Fibroblast of skin of scalp (primary cell): ENCODE results near the gene SEPTIN1.
"Not testable (repeated sequence)": the region's sequence is repeated elsewhere in the genome, so short reads cannot be mapped to it uniquely, and the experiment has no call there.

Experiments
- DNase-seq: peaks from one replicate; pipeline ENCODE4 v3.0.0-alpha.2; 2013

Gene SEPTIN1

DNA sequence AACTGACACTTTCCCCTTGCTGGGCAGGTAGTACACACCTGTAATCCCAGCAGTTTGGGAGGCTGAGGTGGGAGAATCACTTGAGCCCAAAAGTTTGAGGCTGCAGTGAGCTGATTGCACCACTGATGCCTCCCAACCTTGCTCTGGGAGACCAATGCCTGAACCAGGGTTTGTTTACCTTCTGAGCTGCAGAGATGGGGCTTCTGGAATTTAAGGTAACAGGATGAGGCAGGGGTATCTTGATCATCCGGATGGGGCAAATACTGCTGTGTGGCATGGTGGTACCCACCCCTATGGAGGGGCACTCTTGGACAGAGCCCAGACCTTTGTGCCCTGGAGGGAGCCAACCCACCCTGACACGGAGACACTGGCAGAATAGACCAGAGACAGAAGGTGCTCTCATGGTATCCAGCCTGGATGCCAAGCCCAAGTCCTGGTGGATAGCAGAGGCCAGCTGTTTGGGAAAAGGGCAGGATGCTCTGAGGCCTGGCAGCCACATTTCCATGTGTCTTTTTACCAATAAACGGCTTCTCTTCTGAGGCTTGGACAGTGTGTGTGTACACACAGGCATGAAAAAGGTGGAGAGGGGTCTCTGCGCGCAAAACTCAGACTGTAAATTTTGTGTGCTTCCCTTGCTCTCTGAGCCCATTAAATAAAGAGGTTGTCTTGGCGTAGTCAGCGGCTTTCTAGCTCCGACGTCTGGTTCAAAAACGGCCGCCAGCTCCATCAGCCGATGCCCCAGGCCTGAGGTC is 17.2 kb upstream of the SEPTIN1 start:
- peak; percentile 1 for DNase-seq

DNA sequence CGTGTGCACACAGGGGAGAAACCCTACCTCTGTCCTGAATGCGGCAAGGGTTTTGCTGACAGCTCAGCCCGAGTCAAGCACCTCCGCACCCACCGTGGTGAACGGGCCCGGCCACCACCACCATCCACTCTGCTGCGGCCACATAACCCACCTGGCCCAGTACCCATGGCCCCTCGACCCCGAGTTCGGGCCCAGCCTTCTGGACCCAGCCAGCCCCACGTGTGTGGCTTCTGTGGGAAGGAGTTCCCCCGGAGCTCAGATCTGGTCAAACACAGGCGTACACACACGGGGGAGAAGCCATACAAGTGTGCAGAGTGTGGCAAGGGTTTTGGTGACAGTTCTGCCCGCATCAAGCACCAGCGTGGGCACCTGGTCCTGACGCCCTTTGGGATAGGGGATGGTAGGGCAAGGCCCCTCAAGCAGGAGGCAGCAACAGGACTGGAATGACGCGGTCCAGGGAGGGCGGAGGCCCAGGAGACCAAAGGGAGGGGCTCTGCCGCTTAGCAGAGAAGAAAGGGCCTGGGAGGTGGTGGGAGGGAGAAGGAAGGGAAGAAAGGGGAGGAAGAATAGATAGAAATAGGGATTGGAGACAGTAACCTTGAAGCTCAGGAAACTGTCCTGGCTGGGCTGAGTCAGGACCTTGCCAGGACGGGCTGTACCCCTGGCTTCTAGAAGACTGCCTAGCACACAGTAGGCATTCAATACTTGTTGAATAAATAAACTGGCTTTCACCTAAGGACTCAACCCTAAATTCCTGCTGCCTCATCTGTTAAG is 16.5 kb upstream of the SEPTIN1 start:
- DNase-seq: no peak

DNA sequence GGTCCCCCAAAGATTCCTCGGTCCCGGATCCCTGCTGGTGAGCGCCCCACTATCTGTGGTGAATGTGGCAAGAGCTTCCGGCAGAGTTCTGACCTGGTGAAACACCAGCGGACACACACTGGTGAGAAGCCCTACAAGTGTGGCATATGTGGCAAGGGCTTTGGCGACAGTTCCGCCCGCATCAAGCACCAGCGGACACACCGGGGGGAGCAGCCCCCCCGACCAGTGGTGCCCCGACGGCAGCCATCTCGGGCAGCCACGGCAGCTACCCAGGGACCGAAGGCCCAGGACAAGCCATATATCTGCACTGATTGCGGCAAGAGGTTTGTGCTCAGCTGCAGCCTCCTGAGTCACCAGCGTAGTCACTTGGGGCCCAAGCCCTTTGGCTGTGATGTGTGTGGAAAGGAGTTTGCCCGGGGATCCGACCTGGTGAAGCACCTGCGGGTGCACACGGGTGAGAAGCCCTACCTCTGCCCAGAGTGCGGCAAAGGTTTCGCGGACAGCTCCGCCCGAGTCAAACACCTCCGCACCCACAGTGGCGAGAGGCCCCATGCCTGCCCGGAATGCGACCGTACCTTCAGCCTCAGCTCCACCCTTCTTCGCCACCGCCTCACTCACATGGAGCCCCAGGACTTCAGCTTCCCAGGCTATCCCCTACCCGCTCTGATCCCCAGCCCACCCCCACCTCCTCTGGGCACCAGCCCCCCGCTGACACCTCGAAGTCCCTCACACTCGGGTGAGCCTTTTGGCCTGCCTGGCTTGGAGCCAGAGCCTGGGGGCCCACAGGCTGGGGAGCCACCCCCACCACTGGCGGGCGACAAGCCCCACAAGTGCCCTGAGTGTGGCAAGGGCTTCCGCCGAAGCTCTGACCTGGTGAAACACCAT is 15.7 kb upstream of the SEPTIN1 start:
- no peak for DNase-seq

DNA sequence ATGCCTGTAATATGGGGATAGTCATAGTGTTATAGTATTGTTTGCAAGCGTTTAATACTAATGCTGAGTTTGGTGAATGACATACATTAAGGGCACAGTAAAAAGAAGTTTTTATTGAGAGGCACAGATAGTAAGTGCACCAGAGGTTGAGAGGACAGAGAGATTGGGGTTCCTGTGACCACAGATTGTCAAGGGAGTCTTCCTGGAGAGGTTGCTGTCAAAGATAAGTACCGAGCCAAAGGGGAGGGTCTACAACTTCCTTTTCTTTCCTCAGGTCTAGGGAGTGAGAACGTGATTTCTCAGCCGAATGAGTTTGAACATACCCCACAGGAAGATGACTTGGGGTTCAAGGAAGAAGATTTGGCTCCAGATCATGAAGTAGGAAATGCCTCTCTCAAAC is 14.7 kb upstream of the SEPTIN1 start:
- DNase-seq: no peak

DNA sequence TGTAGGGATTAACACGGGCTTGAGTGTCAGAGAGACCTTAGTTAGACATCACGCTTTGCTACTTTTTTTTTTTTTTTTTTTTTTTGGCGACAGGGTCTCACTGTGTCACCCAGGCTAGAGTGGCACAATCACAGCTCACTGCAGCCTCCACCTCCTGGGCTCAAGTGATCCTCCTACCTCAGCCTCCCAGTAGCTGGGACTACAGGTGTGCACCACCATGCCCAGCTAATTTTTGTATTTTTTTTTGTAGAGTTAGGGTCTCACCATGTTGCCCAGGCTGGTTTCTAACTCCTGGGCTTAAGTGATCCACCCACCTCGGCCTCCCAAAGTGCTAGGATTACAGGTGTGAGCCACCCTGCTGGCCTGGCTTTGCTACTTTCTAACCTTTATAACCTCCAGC is 14.3 kb upstream of the SEPTIN1 start:
- DNase-seq: not testable (repeated sequence)

DNA sequence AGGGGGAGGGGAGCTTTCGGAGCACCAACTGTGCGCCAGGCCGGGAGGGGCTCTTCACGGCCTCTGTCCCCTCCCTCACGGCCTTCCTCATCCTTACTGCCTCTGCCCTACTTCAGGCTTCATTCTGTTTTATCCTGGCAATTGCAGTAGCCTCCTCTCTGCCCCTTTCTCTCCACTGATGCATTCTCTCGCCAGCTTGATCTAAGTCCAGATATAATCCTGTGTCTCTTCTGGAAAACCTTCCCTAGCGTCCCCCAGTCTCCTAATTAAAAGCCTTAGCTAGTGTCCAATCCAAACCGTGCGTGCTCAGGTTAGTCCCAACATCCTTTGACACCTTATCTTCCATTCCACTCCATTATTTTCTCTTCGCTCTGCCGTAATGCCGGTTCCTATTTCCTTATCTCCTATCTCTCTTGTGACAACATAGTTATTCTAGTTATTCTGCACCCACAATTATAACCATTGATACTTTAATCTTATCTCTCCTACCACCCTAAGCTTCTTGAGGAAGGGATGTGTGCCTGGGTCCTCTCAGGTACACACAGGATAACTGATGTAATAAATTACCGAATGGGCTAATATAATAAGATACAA is 13.7 kb upstream of the SEPTIN1 start:
- peak; percentile 26 for DNase-seq

DNA sequence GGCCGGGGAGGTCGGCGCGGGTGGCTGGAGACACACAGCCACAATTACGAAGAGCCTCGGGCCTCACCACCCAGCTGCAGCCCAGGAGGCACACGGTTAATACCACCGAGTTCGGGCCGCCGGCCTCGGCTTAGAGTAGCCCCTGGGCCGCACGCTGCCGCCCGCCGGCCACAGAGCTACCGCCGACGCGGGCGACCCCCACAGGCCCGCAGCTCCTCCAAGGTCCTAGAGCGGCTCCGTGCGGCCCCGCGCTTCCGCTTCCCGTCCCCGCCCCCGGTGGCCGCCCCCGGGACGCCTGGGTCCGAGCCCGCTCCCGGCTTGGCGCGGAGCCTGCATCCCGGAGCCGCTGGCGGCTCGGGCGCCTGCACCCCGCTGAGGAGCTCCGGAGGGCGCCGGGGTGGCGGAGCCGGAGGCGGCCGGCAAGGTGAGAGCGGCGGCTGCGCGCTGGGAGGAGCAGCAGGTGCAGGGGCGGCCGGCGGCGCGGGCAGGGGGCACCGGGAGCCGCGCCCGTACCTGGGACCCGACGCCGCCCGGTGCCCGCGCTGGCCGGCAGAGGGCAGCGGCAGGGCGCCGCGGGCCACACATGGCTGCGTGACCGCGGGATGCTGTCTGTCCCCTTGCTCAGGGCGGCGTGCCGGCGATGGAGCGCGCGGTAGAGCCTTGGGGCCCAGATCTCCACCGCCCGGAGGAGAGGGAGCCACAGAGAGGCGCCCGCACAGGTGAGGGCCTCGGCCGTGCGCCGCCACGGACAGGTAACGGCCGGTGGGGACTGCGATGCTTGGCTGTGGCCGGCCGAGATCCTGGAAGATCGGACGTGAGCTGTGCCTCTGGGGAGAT is 13.0 kb upstream of the SEPTIN1 start, which contains the start of gene ZNF48:
TSS of gene ZNF48 (plus strand) at position 266 of the 837 bp plus-strand sequence. CDS start at position 641, 375 bp downstream.
- peak; percentile 90 for DNase-seq

DNA sequence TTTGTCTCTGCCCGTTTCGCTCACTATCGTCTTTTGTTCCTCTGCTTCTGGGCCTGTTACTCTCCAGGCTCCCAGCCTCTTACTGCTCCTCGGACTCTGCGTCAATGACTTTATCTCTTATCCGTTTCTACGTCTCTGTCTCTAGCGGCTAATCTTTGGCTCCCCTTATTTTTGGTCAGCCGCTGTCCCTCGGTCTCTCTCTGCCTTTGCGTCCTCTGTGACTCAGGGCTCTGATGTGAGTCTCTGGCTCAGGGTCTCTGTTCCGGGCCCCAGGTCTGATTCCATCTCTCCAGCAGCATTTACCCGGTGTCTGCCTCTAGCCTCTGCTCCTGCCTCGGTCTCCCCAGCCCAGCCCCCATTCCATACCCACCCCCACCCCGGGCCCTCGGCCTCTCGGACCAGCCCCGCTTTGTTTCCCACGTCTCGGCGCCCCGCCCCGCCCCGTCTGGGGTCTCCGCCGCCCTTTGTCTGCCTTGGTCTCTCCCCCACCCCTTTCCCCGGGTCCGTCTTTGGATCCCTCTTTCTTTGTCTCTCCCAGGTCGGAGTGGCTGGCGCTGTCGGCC is 12.3 kb upstream of the SEPTIN1 start:
- DNase-seq: peak; percentile 20

DNA sequence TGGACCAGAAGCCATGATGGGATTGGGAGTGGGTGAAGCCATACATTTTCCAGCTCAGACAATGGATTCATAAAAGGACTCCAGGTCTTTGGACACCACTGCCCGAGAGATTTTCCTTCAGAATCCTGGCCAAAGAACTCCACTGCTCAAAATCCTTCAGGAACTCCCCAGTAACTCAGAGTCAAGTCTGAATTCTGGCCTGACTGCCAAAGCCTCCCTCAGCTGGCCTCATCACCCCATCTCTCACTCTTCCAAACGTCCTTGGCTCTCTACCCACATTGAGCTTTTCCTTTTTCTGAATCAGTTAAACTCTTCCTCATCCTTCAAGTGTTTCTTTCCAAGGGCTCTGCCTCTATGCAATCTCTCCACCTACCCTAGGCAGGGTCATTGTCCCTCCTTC is 1.2 kb upstream of the SEPTIN1 start:
- no peak for DNase-seq

DNA sequence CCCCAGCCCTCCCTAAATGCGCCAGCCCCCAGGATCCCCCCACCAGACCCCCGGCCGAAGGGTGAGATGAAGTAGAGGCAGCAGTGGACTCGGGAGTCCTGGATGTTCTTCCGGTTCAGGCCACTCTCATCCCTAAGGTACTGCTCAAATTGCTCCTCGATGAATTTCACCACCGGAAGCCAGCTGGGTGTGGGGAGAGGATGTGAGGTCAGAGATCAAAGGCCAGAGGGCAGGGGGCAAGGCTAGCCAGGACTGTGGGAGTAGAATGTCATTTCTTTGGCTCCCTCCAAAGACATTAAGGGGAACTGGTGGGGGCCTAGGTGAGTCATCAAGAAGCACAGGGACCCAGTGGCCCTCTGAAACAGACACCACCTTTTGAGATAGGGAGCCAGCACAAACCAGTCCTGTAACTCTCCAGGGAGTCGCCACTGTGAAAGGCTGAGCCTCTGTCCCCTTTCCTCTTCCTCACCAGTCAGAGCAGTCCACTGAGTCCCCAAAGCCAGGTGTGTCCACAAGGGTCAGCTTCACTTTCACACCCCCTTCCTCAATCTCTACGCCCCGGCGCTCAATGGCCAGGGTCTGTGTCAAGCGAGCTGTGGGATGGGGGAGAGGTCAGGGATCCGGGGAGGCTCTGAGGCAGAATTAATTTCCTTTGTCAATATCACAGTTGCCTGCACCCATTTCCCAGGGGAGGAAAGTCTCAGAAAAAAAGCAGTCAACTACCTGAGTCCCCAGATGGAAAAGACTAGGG is 895 bp downstream of the SEPTIN1 start:
- DNase-seq: no peak

DNA sequence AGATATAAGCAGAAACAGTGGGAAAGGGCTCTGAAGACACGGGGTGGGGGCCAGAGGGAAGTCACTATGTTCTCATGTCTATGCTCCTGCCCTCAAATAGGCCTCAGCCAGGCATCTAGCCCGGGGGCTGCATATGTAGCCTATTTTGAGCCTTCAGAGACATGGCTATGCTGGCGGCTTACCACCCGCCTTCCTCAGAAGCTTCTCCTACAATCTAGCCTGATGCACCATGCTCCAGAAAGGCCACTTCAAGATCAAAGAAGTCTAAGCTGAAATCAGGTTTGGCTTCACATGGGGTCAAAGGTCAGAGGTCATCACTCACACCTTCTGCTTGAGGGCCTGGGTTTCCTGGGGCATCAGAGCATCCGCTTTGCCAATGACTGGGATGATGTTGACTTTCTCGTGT is 1.6 kb downstream of the SEPTIN1 start:
- no peak for DNase-seq

DNA sequence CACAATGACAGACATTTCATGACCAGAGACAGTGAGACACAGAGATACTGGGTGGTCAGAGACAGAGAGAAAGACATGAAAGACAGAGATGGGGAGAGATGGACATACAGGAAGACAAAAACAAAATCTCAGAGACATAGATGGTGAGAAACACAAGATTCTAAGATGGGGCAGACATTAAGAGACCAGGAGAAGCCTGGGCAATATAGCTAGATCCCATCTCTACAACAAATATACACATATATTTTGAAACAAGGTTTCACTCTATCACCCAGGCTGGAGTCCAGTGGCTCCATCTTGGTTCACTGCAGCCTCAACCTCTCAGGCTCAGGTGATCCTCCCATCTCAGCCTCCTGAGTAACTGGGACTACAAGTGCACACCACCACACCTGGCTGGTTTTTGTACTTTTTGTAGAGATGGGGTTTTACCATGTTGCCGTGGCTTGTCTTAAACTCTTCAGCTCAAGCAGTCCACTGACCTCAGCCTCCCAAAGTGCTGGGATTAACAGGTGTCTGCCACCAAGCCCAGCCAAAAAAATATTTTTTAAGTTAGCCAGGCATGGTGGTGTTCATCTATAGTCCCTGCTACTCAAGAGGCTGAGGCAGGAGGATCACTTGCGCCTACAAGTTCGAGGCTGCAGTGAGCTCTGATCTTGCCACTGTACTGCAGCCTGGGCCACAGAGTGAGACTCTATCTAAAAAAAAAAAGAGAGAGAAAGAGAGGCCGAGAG is 2.1 kb downstream of the SEPTIN1 start:
- no peak for DNase-seq

DNA sequence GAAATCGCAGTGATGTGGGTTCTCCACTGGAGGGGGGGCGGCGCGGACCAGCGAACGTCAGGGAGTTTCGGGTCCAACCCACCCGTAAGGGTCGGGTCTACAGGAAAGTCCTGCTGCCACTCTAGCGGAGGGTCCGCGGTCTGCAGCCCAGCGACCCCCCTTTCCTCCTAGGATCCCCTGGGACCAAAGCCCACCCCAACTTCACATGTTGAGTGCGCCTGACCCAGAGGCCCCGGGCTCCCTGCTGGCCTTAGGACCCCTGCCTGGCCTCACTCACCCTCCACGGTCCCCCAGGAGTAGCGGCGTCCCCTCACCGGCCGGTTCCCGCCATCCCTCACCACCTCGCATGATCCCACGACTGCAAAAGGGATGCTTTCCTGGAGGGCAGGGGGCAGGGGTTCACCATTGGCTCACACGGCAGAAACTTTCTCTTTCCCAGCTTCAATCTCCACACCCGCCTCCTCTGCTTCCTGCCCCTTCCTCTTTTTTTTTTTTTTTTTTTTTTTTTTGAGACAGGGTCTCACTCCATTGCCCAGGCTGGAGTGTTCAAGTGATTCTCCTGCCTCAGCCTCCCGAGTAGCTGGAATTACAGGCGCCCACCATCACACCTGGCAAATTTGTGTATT is 3.1 kb downstream of the SEPTIN1 start:
- DNase-seq: no peak

DNA sequence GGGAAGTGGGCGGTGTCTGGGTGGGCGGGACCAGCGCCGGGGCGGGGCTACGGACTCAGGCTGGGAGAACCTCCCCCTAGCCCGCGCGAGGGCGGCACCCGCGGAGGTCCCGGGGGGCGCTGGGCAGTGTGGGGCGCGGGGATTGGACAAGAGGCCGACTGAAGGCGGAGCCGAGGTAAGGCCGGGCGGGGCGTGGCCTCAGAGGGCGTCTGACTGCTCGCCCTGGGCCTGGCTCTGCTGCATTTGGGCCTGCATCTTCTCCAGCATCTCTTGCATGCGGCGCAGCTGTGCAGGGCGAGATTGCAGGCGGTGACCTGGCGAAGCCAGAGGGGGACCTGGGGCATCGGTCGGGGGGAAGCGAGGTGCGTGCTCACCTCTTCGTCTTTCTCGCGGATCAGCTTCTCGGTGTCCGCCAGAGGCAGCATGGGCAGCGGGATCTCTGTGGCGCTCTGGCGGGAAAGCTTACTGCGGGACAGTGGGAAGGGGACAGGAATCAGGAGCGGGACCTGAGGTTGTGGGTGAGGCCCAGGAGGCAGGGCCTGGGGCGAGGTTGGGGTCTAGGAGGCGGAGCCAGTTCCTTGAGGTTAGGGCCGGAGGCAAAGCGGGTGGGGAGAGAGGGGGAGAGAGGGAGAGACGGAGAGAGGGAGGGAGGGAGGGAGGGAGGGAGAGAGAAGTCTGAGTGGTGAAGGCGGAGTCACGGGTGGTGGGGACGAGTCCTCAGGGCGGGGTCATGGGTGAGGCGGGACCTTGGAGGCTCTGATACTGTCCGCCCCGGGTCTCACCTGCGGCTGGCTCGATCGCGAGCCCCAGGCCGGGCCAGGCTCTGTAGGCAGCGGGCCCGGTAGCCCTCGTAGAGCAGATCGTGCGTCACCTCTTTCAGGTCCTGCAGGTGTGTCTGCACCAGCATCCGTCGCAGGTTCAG is 3.9 kb downstream of the SEPTIN1 start:
- peak; percentile 99 for DNase-seq

DNA sequence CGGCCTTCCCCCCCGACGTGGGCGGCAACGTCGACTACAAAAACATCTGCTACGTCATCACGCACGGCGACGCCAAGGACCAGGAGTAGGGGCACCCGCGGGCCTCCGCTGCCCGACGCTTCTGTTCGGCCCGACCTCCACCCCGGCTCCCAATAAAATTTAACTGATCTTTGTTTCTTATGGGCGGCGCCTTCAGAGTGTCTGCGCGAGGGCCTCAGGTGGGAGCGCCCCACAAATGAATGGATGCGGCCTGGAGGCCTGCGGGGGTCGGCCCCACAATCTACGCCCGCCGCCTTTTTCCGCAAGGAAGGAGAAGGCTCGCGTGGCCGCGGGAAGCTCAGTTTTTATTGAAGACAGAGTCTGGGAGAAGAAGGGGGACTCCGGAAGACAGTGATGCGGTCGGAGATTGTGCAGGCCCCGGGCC is 4.5 kb downstream of the SEPTIN1 start:
- peak; percentile 90 for DNase-seq

DNA sequence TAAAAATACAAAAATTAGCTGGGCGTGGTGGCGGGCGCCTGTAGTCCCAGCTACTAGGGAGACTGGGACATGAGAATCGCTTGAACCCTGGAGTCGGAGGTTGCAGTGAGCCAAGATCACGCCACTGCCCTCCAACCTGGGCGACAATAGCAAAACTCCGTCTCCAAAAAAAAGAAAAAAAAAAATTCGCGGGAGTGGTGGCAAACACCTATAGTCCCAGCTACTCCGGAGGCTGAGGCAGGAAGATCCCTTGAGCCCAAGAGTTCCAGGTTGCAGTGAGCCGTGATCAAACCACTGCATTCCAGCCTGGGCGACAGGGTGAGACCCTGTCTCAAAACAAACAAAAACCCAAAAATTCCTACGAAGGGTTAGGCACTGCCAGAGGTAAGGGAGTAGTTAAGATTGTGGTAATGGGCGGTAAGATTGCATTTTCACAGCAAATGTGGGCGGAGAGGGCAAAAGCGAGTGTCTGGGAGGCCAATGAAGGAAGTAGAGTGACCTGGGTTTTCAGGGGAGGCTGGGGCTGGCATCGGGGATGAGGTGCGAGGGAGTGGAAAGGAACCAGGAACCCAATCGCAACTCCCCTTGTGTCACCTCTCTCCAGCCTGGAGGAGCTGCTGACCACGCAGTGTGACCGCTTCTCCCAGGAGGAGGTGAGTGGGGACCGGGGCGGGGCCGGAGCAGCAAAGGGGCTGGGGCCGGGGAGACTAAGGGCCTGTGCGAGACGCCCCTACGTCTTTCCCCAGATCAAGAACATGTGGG is 5.1 kb downstream of the SEPTIN1 start:
- DNase-seq: no peak

DNA sequence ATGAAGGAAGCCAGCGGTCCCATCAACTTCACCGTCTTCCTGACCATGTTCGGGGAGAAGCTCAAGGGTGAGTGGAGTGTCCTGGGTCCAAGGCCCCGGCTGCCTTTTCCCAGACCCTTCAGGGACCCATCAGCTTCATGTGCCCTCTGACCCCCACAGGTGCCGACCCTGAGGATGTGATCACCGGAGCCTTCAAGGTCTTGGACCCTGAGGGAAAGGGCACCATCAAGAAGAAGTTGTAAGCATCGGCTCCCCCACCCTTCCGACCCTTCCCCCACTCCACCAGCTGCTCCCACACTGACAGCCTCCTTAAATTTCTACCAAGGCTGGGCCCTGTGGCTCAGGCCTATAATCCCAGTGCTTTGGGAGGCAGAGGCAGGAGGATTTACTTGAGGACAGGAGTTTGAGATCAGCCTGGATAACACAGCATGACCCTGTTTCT is 5.9 kb downstream of the SEPTIN1 start:
- no peak for DNase-seq
